Ammon's horn (tissue), 1 donor: ENCODE measurements around the gene MND1.
"Not testable (repeated sequence)": the region's sequence is repeated elsewhere in the genome, so short reads cannot be mapped to it uniquely, and the experiment has no call there.

ENCODE experiments used
- DNase-seq: peaks from one replicate; pipeline ENCODE4 v3.0.0-alpha.2; 2016; ENCODE audit warnings: low spot score

Gene MND1

GRCh38 chr4:153403726-153404125, 59.2 kb downstream of the MND1 start:
- no peak for DNase-seq

DNA sequence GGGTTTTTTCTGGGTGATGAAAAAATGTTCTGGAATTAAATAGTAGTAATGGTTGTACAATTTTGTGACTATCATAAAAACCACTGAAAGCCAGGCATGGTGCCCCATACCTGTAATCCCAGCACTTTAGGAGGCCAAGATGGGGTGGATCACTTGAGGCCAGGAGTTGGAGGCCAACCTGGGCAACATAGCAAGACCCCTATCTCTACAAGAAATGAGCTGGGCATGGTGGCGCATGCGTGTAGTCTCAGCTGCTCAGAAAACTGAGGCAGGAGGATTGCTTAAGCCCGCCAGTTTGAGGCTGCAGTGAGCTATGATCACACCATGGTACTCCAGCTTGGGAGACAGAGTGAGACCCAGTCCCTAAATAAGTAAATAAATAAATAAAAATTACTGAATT, 63.4 kb downstream of the MND1 start:
- DNase-seq = no peak

GRCh38 chr4:153408932-153409331, 64.4 kb downstream of the MND1 start:
- DNase-seq = no peak

DNA sequence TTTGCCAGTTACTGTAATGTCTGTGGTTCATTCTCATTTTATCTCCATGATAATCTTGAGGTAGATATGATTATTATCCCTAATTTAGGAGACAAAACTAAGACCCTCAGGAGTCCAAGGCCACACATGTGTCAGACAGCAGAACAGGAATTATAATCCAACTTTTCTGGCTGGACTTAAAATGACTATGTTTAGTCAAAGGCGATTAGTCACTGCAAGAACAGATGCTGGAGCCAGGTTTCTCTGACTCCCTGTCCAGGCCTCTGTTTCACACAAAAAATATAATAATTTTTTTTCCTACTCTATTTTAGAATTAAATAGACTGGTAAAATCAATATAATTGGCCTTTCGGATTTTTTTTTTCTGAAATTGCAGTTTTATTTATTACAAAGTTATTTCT, 64.9 kb downstream of the MND1 start:
- no peak for DNase-seq

- DNase-seq = no peak
Measured at GRCh38 chr4:153409924-153410501, 65.5 kb downstream of the MND1 start.

- DNase-seq = no peak
Measured at GRCh38 chr4:153413842-153414241, 69.4 kb downstream of the MND1 start.

- DNase-seq = not testable (repeated sequence)
Measured at GRCh38 chr4:153416456-153416855, 72.0 kb downstream of the MND1 start.

DNA sequence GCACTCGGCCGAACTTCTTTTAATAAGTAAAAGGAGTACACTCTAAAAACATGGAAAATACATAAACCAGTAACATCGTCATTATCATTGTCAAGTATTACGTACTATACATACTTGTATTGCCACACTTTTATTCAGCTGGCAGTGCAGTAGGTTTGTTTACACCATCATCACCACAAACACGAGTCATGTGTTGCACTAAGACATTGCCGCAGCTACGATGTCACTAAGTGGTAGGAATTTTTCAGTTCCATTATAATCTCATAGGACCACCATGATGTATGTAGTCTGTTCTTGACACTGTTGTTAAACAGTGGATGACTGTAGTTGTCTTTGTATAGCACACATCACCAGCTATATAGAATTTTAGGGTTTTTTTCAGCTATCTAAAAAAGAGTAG, 73.6 kb downstream of the MND1 start:
- DNase-seq = no peak

DNA sequence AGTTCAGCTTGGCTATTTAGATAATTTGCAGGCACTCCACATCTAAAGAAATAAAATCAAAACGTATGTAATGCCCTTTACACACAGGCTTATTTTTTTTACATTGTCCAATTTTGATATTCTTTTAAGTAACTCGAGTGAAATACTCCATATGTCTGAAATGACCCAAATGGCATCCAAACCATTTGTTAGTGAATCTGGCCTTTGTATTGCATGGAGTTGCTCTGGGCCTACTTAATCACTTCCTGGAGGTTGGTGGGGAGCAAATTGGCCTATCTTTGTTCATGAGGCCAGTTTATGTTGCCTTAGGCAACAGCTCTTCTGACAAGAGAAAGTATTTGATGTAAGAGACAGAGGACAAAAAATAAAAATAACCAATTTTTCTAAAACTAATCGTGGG, 74.1 kb downstream of the MND1 start:
- DNase-seq = no peak

- no peak for DNase-seq
Measured at GRCh38 chr4:153419029-153419428, 74.5 kb downstream of the MND1 start.

GRCh38 chr4:153419673-153420278, 75.3 kb downstream of the MND1 start:
- no peak for DNase-seq

- no peak for DNase-seq
Measured at GRCh38 chr4:153420361-153420760, 75.9 kb downstream of the MND1 start.

DNA sequence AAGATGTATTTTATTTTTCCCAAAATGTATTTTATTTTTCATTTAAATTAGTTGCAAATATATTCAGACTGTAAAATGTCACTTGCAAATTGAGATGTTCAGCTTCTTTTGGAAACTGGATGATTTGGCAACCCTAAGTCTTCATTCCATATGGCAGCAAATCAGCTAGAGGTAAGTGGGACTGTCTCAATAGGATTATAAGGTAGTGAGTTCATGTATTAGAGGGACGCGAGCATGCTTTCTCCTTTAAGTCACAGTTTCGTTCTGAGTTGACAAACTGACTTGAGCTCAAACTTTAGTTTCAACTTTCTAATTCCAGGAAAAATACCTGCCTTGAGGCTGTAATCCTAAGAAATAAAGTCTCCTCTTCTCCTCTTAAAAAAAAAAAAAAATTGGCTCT, 77.5 kb downstream of the MND1 start:
- no peak for DNase-seq

- no peak for DNase-seq
Measured at GRCh38 chr4:153426207-153426885, 81.9 kb downstream of the MND1 start.

- DNase-seq = no peak
Measured at GRCh38 chr4:153427363-153428071, 83.0 kb downstream of the MND1 start.

GRCh38 chr4:153428941-153429475, 84.5 kb downstream of the MND1 start:
- DNase-seq = peak; percentile 22

GRCh38 chr4:153432965-153433753, 88.7 kb downstream of the MND1 start:
- peak; percentile 36 for DNase-seq

GRCh38 chr4:153433754-153434105, 89.2 kb downstream of the MND1 start:
- DNase-seq = no peak

DNA sequence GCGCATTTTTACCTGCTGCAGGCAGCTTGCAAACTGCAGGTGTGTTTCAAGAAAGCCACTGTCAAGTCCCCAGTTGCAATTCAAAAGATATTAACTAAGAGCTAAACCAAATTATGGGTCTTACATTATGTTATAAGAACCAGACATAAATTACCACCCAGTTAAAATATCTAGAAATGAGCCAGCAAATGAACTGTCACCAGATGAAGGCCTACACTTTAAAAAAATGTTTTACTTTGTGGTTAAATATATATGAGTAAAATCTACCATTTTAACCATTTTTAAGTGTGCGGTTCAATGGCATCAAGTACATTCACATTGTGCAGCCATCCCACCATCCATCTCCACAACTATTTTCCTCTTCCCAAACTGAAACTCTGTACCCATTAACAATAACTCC, 89.7 kb downstream of the MND1 start:
- DNase-seq = no peak

DNA sequence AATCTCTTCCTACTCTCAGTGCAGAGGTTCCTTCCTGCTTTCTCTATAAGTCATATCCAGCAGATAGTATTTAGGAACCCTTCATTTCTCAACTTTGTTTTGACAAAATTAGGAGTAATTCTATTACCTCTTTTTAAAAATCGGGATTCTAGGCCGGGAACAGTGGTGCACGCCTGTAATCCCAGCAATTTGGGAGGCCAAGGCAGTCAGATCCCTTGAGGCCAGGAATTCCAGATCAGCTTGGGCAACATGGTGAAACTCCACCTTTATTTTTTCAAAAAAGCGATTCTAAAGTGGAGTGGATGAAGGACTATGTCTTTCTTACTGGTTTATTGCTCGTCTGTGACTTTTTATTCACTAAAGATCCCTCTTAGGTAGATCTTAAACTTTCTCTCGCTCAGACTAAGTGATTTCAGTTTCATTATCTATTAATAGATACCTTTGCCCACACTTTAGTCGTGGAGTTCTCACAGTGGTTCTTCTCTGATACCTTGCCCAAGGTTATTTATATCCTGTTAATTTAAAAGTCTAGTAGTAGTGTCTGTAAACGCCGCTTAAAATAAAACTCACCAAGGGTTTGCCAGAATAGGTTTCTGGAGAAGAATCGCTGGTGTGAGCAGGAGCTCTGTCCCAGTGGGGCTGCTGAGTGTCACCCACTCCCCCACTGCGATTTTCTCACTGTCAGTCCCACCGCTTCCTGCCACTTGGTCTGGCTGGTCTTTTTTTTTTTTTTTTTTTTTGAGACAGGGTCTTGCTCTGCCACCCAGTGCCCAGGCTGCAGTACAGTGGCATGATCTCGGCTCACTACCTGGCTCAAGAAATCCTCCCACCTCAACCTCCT, 94.6 kb downstream of the MND1 start:
- DNase-seq = no peak

- no peak for DNase-seq
Measured at GRCh38 chr4:153439831-153440230, 95.3 kb downstream of the MND1 start.
